Activated CD4-positive, alpha-beta T cell treated with anti-CD3 and anti-CD28 coated beads, Interleukin-2, amount 50 U/mL, for 24 hours (primary cell): Measurements from ENCODE around the gene BRIP1.
"Not testable (repeated sequence)": the region's sequence is repeated elsewhere in the genome, so short reads cannot be mapped to it uniquely, and the experiment has no call there.

ENCODE experiments used
- DNase-seq, 2 donors: peaks; one replicate each; pipeline ENCODE4 v3.0.0-alpha.2; 2020; ENCODE audit warnings: low read depth in 1 of 2, low spot score in 1 of 2

The BRIP1 gene

DNA sequence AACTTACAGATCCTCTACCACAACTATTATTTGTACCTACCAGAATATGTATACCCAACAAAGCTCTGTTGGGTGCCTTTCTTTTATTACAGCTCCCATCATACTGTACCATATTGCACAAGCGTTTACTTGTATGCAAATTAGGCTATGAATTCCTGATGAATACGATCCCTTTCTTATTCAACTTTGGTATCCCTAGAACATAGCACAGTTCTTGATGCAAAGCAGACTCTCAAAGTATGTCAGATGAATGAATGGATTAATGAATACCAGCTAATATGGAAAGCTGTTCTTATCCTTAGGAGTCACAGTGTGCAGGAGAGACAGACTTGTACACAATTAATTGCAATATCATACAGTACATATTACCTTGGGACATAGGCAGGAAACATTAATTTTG lies 192.6 kb downstream of the BRIP1 start:
- DNase-seq = no peak

DNA sequence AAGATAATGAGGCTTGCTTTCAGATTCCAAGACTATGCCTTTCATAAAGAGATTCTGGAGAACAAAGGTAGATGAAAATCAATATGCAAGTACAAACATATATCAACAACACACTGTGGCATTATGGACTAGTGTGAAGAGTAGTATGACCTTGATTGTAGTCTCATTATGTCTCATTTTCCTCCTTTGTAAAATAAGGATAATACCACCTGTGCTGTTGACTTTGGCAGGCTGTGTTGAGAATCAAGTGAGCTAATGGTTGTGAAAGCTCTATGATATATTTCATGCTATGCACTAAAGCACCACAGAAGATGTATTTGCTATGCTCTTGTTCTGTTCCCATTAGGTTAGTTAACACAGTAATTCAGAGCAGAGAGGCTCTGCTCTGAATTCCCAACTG lies 193.8 kb downstream of the BRIP1 start:
- no peak for DNase-seq

DNA sequence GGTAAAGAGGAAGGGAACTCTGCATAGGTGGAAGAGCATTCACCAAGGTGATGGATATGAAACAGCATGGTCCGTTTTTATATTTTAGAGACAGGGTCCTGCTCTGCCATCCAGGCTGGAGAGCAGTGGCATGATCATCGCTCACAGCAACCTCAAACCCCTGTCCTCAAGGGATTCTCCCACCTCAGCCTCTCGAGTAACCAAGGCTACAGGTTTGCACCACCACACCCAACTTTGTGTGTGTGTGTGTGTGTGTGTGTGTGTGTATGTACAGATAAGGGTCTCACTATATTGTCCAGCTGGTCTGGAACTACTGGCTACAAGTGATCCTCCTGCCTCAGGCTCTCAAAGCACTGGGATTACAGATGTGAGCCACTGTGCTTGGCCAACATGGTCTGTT lies 194.8 kb downstream of the BRIP1 start:
- no peak for DNase-seq

DNA sequence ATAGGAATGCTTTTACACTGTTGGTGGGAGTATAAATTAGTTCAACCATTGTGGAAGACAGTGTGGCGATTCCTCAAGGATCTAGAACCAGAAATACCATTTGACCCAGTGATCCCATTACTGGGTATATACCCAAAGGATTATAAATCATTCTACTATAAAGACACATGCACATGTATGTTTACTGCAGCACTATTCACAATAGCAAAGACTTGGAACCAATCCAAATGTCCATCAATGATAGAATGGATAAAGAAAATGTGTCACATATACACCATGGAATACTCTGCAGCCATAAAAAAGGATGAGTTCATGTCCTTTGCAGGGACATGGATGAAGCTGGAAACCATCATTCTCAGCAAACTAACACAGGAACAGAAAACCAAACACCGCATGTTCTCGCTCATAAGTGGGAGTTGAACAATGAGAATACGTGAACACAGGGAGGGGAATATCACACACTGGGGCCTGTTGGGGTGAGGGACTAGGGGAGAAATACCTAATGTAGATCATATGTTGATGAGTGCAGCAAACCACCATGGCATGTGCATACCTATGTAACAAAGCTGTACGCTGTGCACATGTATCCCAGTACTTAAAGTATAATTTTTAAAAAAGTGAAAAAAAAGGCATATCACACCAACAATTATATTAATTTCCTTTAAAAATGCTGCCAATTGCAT lies 196.8 kb downstream of the BRIP1 start:
- not testable (repeated sequence) for DNase-seq

DNA sequence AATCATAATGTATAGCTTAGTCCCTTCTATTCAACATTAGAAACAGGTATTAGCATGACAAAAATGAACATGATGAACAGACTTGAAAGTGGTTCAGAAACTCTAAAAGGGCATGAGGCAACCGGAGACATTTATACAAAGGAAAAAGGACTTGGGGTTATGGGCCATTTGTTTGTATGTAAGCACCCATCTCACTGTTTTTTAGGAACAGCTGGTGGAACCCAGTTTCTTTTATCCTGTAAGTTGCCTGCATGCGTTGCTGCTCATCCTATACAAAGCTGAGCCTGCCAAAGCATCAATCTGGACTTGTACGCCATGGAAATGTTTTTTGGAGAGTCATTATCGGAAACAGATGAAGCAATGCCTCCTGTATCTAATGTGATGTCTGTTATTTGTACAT lies 200.0 kb downstream of the BRIP1 start:
- no peak for DNase-seq

DNA sequence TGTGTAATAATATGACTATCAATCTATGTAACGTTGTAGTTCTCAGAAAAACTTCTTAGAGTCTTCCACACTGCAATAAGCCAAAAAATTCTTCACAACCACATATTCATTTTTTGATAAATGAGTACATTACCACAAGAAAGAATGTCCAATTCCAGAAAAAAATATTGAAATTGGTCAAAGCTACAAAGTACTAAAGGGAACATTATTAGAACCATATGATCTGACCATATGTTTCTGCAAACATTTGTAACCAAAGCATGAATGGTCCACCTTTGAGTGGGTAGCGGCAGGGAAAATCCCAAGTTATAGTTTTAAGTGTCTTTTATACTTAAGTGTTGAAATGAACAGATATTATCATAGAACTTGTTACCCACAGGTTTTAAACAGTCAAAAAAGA lies 200.6 kb downstream of the BRIP1 start:
- DNase-seq = no peak

DNA sequence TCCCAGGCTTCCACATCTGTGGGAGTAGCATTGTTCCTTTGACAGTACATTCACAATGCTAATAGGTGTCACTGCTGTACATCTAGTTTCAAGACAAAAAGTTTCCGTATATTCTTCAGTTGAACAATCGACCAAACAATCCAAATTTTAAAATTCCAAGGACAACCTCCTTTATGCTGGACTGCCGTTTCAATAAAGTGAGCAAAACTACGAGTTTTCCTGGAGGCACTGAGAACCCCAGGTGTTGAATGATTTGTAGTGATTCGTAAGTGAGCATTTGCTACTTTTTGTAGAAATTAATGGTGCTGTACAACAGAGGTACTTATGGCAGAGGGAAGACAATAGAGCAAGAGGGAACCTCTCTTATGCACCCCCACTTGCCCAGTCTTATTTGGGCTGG lies 201.1 kb downstream of the BRIP1 start:
- no peak for DNase-seq

DNA sequence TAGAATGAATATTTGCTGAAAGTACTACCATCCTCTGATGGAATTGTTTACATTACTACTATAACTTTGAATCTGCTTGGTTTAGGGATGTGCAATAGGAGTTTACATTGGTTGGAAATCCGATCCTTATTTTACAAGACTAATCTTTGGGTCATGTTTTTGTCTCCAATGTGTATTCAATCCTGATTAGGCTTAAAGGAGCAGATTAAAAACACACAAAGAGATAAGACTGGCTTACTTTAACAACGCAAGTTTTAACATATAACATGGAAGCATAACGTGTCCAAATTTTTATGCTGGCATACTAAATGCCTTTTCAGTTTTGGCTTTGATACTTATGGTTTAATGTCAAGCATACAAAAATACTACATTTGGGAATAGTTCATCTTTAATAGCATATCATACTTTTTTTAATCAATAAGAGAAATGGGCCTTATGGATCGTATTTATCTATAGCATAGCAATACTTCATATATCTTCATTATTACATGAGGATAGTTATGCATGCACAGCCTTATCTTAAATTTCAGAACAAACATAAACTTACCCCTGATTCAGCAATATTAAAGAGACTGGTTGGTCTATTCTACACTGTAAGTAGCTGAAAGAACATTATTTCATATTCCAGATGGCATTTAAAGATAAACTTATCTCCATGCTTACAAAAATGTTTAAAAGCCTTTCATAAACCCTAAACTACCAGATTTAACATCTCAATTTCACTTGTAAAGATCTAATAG lies 202.4 kb downstream of the BRIP1 start:
- DNase-seq = no peak

DNA sequence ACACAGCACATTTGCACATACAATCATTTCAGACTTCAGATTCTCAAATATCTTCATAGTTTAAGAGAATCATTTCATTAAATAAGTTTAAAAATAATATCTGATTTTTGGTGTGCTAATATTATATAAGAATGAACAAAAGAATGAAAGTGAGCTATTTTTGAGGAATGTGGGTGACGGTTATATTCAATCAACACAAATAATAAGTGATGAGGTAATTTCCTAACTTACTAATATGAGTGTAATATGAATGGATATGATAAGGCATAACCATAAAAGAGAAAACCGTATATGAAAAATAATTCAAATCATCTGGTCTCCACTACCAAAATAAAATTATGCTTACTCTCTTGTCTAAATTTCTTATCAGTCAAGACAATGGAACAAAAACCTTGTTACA lies 203.9 kb downstream of the BRIP1 start:
- DNase-seq = no peak

- DNase-seq = no peak
These were observed 205.1 kb downstream of the BRIP1 start for GRCh38 chr17:61658183-61658582.

- no peak for DNase-seq
These were observed 206.0 kb downstream of the BRIP1 start for GRCh38 chr17:61657338-61657737.

DNA sequence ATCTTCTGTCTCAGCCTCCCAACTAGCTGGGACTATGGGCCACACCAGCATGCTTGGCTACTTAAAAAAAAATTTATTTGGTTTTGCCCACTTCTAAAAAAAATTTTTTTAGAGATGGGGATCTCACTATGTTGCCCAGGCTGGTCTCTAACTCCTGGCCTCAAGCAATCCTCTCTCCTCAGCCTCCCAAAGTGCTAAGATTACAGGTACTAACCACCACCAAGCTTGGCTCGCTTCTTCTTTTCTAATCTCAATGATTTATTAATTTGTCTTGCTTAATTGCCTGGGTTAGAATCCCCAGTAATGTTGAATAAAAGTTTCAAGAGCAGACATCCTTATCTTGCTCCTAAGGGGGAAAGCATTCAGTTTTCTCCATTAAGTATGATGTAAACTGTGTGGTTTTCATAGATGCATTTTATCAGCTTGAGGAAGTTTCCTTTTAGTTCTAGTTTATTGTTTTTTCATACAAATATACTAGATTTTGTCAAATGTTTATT lies 206.6 kb downstream of the BRIP1 start:
- DNase-seq = no peak

DNA sequence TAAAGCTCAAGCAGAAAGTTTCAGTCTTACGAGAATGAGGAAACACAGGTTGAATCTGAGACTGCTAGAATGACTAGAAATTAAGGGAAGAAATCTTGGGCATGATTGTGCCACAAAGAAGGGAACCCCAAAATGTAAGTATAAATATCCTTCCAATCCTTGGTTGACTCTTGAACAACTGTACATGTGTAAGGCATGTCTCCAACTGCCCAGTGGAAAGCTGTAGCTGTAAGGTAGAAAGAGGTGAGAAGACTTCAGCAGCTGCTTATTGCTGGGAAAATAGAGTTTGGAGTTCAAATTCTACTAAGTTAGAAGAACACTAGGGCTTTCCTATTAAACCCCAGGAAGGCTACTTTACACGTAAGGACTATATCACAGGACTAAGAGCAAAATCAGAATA lies 212.6 kb downstream of the BRIP1 start:
- DNase-seq = no peak

DNA sequence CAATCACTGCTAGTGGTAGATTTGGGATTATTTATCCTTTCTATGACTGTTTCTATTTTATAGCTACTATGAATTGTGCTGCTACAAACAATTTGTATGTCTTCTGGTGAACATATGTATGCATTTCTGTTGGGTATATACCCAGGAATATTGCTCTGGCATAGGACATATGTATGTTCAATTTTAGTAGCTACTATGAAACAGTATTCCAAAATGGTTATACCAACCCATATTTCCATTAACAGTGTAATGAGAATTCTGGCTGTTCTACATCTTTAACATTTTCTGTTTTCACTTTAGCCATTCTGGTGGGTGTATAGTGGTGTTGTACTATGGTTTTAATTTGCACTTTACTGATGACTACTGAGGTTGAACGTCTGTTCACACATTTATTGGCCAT lies 214.7 kb downstream of the BRIP1 start:
- DNase-seq = no peak

- no peak for DNase-seq
These were observed 216.3 kb downstream of the BRIP1 start for GRCh38 chr17:61647047-61647446.

GRCh38 chr17:61646482-61646881 lies 216.8 kb downstream of the BRIP1 start:
- no peak for DNase-seq

DNA sequence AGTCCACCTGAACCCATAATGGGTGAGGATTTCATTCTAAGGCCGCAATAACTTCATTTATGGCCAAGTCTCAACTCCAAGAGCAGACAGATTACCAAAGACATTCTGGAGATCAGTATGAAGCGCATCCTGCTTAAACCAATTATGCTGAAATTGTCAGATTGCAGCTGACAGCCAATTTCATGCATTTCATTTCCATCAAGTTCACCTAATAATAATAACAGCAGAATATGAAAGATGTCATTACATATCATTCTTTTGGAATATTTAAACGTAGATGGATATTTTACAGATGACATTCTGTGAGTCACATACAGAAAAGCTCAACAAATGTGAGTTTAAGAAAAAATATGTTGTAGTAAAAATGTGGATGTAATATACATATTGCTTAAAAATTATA lies 217.4 kb downstream of the BRIP1 start:
- no peak for DNase-seq

- no peak for DNase-seq
These were observed 218.2 kb downstream of the BRIP1 start for GRCh38 chr17:61644800-61645774.

DNA sequence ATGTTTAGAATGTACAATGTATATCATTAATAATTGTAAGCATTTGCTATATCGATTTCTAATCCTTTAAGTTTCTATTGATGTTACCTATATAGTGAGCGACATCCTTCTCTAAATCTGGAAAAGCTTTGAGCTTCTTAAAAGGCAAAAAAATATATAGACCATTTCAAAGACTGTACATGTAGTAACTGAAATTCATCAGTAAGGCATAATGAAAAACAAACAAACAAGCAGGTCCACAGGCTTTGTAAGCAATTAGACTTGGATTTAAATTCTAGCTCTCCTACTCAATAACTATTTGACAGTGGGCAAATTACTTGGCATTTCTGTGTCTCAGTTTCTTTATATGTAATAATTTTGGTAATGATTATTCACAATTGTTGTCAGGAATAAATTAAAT lies 220.6 kb downstream of the BRIP1 start:
- DNase-seq = no peak

DNA sequence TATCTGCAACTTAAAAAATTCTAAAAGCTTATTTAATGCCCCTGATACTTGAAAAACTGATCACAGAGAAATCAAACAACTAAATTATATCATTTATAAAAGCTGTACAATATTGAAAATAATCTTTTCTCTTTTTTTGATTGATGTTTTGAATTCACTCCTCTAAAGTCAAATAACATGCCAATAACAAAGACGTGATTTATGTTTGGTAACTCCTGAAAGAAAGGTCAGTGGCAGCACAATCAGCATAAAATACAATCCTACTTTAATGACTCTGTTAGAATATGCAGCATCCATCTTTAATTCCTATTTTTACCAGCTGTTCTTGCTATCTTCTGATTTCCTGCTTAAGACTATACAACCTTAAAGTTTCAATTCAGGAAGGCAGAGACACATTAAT lies 221.6 kb downstream of the BRIP1 start:
- DNase-seq = no peak

DNA sequence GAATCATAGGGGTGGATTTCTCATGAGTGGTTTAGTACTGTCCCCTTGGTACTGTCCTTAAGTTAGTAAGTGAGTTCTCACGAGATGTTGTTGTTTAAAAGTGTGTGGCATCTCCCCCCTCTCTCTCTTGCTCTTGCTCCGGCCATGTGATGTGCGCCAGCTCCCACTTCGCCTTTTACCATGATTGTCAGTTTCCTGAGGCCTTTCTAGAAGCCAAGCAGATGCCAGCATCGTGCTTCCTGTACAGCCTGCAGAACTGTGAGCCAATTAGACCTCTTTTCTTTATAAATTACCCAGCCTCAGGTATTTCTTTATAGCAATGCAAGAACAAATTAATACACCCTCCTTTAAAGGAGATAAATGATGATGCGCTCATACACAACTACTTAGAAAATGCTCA lies 222.2 kb downstream of the BRIP1 start:
- DNase-seq = no peak

DNA sequence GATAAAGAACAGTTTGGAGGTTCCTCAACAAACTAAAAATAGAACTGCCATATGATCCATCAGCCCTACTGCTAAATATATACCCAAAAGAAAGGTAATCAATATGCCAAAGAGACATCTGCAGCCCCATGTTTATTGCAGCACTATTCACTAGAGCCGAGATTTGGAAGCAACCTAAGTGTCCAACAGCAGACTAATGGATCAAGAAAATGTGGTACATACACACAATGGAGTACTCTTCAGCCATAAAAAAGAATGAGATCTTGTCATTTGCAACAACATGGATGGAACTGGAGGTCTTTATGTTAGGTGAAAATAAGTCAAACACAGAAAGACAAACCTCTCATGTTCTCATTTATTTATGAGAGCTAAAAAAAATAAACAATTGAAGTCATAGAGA lies 223.5 kb downstream of the BRIP1 start:
- DNase-seq = no peak
